ENCODE measurements around the gene DNAJC5.

DNAJC5 gene

DNA sequence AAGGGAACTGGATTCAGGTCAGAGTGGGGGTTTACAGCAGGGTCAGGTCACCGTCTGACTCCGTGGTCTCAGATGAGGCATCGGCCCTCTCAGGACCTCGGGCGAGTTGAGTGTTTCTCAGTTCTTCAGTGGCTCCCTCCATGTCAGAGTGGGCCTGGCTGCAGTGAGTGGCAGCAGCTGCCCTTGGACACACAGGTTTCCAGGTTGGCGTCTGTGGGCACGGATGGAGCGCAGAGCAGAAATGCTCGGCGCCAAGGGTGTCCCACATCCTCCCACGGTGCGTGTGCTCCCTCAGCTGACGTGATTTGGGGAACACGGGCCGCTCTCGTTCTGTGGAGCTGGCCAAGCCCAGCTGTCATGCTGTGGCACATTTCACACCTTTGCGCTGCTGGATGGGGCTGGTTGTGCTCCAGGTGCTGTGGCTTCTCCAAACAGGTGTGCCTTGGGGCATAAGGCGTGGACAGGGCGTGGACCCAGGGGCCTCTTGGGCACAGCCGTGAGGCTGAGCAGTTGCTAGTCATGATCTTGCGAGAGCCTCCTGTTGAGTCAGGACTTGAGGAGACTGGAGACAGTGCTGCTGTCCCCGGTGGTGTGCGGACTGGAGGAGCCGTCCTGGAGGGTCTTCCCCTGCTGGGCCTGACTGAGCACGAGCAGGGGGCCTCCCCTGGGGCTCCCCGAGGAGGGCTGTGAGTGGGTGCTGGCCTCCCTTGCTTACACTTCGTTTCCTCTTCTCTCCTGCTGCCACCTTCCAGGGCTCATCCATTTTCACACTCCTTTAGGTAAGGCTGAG, 9.5 kb upstream of the DNAJC5 start:
- no peak for DNase-seq

DNA sequence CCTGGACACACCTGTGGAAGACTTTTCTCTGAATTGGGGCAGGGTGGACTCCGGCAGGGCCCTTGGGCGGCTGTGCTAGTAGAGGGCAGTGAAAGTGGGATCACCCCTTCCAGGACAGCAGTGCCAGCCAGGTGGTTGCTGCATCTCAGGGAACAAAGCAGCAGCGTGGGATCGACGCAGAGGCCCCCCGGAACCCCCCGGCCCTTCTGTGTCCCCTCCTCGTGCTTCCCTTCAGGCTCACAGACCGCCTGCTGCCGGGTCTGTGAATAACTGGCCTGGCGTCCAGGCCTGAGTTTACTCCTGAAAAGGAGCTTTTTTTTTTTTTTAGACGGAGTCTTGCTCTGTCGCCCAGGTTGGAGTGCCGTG, 8.9 kb upstream of the DNAJC5 start:
- DNase-seq: no peak

DNA sequence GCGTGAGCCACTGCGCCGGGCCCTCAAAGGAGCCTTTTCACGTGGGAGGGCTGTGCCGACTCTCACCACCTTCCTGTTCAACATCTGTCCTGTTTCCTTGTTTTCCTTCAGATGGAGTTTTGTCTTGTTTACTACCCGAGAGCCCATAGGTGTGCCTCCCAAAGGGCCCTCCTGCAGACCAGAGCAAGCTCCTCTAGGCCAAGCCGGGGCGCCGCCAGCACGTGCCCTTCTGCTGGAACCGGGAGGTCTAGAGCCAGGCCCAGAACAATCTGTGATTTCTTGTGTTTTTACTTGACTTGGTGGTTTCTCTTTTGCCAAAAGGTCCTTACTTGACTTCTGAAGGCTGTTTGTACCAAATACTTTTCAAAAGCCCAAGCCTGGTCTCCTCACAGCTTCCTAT, 8.0 kb upstream of the DNAJC5 start:
- DNase-seq: no peak

DNA sequence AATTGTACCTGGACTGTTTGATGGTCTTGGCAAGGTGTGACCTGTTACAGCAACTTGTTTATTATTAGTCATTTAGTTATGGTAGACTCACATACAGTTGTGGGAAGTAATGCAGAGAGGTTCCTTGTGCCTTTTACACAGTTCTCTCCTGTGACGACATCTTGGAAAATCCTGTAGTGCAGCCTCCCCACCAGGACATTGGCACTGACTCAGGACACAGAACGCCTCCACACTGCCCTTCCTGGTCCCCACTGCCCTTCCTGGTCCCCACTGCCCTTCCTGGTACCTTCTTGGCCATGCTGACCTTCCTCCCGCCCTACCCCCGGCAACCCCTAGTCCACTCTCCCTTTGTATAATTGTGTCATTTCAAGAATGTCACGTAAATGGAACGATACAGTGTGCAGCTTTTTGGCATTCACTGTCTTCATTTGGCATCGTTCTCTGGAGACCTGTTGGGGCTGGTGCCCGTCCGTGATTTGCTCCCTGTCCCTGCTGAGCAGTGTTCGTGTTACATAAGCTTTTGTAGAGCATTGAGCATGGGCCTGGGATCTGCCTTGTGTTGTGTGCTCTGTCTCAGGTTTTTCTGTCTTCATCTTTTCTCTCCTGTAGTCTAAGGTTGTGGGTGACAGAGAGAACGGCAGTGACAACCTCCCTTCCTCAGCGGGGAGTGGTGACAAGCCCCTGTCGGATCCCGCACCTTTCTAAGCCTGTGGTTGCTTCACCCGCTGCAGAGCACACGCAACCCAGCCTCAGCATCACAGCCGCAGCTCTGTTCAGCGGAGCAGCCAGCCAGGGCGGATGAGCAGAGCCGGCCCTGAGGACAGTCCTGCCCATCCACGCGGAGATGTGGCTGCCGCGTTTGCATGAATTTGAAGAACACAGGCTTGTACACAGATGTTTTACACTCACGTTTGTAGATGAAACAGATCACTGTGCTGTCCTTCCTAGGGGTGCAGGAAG, 5.4 kb upstream of the DNAJC5 start:
- no peak for DNase-seq

DNA sequence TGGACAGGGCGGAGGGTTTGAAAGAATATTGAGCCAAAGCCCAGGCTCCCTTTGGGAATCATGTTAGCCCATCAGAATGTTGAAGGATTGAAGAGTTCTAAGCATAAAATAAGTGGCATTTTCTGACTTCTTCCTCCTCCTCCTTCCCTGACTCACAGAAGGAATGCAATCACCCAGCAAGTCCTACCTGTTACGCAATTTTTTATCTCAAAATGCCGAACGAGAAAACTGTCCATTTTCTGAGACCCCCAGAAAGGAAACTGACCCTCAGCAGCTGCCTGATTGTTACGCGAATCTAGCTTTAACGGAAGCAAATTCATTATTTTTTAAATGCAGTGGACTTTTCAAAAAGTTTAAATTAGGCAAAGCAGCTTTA, 4.7 kb upstream of the DNAJC5 start:
- DNase-seq: no peak

DNA sequence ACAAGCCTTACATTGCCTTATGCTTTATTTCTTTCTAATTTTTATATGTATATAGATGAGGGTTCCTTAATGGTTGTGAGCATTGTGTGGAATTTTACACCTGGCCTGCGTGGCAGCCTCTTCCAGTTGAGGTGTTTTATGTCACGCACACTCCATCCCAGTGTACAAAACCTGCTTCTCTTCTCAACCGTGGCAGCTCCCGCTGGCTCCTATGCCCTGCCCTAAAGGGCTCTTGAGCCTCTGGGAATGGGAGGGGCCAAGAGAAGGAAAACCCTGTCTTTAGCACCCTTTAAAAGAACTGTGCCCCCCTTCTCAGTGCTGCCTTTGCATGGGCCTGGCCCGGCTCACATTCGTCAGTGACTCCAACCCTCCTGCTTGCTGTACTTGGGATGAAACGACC, 4.3 kb upstream of the DNAJC5 start:
- DNase-seq: no peak

DNA sequence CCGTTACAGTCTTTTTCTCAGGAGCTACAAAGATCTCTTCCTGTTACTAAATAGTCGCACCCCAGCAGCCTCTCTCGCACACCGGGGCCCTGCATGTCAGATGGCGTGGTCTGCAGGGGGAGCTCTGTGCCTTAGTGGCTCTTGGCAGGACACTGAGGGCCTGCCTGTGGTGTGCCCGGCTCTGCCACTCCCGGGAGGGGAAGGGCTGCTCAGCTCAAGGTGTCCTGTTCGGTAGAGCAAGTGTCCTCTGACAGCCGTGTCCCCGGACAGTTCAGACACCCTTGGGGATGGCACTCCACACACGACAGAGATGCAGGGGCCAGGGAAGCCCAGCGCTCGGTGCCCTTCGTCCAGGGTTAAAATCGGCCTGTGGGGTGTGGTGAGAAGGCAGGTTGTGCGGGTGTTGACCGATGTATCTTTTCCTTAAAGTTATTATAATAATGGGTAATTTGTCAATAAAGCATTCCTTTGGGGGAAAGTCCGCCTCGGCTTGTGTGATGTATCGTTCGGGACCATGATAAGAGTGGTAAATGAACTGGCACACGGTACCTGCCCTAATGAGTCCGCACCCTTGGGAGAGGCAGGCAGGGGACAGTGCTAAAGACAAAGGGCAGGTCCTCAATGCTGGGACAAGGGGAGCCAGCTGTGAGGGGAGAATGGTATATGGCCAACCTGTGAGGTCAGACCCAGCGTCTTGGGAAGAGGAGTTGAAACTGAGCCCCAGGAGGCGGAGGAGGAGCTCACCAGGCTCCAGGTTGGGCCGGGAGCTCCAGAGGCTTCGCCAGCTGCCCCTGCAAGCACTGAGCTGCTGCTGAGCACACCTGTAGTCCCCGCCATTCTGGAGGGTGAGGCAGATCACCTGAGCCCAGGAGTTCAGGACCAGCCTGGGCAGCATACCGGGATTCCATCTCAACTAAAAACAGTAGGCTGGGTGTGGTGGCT, 3.6 kb upstream of the DNAJC5 start:
- DNase-seq: no peak

DNA sequence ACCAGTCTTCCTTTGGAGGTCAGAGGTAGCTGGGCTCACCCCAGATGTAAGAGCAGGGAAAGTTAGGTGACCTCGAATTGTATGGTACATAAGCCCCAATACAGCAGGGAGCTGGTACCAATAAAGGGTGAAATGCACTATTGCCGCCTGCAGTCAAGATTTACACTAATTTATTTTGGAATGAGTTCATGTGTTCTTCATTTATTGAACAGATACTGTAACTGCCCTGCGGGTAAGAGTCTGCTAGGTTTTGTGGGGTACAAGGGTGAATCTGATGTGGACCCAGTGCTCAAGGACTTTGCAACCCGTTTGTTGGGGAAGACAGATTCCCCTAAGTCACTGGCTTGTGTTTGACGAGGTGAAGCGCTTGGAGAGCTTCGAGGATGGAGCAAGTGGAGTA, 2.5 kb upstream of the DNAJC5 start:
- DNase-seq: no peak

DNA sequence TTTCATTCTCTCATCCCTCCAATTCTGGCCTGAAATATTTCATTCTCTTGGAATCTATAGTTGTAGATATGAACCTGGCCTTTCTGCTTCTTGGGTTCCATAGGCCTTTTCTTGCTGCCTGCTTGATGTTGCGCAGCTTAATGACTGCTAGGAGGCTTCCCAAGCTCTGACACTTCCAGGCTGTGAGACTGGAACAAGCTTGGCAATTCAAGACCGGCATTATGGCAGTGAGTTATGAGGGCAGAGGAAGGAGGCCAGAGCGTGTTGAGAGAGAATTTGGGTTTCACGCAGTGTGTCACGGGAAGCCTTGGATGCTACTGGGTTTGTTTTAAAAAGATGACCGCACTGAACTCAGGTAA, 948 bp upstream of the DNAJC5 start:
- no peak for DNase-seq

DNA sequence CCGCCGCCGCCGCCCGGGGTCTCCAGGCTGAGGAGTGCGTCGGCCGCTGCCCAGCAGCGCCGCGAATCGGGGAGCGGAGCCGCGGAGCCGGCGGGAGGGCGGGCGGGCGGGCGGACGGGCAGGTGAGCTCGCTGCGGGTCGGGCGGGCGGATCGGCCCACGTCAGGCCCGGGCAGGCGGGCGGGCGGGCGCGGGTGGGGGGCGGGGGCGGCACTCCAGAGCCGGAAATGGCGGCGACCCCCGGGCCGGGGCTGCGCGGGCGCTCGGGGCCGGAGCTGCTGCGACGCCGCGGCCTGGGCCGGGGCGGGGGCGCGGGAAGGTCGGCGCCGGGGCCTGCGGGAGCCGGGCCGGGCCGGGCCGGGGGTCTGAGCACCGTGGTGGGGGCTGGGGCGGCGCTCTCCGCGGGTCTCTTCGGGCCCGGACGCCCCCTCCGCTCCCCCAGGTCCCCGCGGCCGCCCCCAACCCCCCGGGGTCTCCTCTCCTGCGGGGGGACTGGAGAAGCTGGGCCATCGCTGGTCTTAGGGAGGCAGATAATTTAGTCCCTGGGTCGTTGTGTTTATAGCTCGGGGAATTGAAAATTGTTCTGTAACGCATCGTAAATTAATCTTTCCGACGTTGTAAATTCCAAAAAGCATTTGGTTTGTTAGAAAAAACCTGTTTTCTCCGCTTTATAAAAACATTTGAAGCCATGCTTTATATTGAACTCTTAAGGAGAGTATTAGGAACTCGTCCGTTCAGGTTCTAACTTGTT, 451 bp downstream of the DNAJC5 start:
- no peak for DNase-seq

DNA sequence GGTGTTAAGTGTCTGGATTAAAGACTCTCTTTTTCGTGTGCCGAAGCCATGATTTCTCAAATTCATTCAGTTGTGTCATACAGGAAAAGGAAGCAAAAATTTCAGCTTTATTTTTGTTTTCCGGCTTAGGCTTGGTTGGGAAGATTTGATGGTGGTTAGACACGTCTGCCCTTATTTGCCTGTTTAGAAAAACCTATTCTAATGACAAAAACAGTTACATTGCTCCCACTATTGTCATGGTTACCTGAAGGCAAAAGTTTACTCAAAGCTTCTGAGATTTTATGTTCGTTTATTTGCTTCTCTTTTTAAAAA, 982 bp downstream of the DNAJC5 start:
- DNase-seq: no peak

DNA sequence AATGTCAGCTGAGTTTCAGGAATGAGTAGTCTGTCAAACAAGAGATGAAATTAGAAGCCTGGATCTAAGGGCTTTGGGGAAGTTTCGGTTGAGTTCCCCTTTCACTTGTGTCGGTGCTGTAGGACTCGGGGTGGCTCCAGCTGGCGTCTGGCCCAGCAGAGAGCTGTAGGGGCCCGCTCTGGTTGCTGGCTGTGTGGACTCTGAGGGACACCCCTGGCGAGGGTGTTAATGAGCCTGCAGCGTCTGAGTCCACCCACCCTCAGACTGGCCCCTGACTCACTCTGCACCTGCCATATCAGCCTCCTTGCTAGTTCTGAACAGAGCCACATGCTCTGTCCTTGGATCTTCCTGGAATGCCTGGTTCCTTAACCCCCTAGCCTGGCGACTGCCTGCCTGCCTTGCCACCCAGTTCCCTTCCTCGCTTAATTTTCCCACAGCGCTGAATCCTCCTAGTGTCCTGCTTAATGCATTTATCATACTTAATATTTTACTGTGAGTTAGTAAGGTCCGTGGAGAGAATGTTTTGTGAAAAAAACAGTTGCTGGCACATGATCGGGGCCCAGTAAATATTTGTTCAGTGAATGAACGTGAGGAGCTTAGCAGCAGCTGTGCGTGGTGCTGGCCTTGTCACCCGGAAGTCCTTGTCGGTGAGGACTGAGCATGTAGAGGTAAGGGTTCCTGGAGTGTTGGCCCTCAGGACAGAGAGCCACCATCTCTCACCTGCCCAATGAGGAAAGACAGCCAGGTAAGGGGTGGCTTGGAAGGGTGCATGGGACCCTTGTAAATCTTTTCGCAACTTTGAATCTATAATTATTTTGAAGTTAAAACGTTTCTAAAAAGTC, 1.6 kb downstream of the DNAJC5 start:
- no peak for DNase-seq

DNA sequence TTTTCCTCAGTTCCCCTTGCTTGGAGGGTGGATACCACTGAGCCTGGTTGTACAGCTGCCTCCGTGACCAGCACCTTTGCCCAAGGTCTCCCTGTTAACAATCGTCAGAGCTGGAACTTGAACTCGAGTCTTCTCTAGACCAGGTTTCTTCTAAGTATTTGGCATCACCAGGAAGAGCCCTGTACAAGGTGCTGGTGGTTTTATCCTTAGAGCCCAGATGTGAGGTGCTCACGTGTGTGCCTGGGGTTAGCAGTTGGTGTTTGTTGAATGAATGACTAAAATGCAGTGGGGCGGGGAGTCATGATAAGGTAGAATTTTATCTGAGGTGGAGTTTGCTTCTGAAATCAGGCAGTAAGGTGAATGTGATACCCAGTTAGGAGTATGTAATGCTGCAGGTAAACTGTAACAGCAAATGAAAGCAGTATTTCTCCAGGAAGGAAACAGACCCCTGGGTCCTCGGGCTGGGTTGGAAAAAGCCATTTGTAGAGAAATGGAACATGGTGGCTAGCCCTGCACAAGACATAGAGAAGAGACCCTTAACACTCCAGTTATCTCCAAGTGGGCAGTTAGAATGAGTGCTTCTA, 3.1 kb downstream of the DNAJC5 start:
- DNase-seq: no peak

DNA sequence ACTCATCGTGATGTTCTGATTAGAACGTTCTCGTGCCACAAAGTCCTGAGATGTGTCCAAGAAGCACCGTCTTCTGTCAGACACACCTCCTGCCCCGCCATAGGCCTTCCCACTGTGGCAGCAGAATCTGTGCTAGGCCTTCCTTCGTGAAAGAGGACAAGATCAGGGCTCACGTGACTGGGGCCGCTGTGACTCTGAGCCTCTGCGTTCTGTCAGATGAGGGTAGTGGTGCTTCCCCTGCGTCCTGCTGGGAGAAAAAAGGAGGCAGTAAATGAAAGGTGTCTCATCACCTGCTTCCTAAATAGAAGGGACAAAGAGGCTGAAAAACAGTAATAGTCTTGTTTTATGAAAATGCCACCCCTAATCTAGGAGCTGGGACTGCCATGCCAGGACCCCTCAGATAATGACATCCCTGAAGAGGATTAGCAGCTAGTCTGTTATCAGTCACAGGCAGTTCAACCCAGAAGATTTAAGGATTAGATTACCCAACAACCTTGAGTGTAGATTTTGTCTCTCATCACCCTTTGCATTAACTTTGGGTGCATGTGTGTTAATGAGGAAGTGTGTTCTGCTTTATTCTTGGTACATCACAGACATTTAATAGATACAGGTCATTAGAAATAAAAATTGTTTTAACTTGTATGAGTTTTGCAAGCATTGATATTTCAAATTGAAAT, 4.1 kb downstream of the DNAJC5 start:
- no peak for DNase-seq

DNA sequence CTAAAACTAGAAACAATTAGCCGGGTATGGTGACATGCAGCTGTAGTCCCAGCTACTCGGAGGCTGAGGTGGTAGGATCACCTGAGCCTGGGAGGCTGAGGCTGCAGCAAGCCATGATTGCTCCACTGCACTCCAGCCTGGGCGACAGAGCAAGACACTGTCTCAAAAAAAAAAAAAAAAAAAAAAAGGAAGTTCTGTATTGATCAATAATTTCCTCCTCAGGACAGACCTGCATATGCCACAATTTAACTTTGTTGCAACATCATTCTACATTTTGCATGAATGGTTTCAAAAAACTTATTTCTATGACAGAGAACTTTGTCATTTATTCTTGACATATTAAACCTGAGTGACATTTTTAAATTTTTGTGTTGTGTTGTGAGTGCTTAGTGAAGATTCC, 5.5 kb downstream of the DNAJC5 start:
- DNase-seq: no peak

DNA sequence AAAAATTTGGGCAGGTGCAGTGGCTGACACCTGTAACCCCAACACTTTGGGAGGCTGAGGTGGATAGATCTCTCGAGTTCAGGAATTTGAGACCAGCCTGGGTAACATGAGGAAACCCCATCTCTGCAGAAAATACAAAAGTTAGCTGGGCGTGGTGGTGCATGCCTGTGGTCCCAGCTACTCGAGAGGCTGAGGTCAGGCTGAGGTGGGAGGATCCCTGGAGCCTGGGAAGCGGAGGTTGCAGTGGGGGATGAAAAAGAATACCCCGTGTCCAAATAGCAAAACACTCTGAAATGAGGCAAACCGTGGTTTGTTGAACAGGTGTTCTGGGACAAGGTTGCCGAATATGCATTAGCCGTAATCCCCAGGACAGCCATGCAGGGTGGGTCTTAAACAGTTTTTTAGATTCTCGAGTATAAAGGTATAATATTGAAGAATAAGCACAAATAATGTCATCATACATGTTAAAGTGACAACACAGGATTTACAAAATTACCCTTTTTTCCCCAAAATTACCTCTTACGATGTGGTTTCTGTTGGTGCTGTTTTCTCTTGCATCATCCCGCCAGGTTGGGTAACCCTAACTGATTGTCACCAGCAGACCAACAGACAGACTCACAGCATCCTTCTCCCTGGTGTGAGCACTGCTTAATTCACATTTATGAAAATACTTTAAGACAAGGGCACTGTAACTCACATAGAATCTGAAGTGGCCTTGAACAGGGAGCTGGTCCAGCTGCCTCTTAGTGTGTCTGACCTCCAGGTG, 9.1 kb downstream of the DNAJC5 start:
- DNase-seq: no peak

DNA sequence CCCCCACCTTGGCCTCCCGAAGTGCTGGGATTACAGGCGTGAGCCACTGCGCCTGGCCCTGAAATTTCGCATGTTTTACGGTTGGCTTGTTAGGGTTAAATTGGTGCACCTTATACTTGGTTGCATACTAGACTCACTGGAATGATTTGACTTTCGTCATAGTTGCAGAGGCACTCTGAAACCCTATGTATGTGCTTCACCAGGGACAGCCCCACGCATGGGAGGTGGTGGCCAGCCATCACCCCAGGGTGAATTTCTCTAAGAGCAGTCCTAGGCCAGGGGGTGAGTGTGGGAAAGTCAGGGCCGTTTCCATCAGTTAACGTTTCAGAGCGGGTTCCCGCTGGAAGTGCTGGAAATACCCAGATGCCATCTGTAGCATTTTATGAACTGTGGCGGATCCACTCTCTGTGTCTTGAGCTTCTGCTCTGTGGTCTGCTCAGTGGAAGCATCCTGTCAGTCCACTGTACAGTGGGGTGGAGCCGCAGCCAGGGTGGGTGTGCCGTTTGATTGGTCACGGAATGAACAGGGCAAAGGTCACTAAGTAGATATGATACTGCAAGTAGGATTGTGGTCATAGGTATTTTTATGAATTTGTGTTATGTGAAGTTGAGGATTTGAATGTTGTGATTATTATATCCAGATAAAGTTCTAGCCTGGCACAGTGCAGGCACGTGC, 13.2 kb downstream of the DNAJC5 start:
- DNase-seq: no peak

DNA sequence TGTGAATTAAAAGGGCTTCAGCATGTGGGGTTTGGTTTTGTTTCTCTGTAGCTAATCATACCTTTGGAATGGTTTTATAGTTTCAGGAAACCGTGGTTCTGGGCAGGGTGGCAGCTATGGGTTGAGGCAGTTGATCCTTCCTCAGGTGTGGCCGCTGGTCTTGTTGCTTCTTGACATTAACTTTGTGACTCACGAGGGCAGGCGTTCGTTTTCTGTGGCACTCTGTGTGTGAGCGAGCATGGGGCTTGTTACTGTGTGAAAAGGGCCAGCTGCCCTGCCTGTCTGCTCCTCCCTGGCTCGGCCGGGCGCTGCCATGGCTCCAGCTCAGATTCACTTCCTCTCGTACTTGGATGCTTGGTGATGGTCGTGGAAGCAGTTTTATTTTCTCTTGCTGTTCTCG, 16.2 kb downstream of the DNAJC5 start:
- DNase-seq: no peak

DNA sequence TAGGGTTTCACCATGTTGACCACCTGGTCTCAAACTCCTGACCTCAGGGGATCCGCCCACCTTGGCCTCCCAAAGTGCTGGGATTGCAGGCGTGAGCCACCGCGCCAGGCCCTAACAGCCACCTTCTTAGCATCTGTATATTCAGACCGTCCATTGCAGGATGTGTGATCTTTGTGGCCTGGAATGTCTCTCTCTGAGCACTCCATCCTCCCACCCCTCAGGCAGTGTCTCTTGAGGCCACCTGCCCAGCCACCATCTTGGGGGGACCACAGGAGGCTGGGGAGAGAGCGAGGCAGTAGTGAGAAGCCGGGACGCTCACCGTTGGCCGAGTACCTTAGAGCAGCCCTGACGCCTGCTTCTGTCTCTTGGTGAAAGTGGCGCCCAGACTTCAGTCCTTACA, 18.8 kb downstream of the DNAJC5 start:
- no peak for DNase-seq

All from effector CD4-positive, alpha-beta T cell (primary cell).